Ascending aorta (tissue), 2 donors: ENCODE results near the gene CHRNB1. TPM values are rescaled to one million over a fixed set of nuclear protein-coding genes. Genes with fewer than 3 reads are reported as not detected.

ENCODE experiments used
- DNase-seq, 2 donors: peaks; one replicate each; pipeline ENCODE4 v3.0.0-alpha.2; 2019; ENCODE audit warnings: low spot score in 2 of 2
- H3K27ac ChIP-seq, 2 donors: fragments of 200-600 bp; sonication (generic); one replicate each; pipeline ENCODE4 v1.5.1; 2016 to 2017; ENCODE audit warnings: mild to moderate bottlenecking in 1 of 2
- H3K27me3 ChIP-seq: fragments of 200-600 bp; sonication (generic); one replicate; pipeline ENCODE4 v1.5.1; 2017
- H3K36me3 ChIP-seq, 2 donors: fragments of 200-600 bp; sonication (generic); one replicate each; pipeline ENCODE4 v1.5.1; 2016
- H3K4me1 ChIP-seq, 2 donors: fragments of 200-600 bp; sonication (generic); one replicate each; pipeline ENCODE4 v1.5.1; 2016 to 2017; ENCODE audit warnings: mild to moderate bottlenecking in 1 of 2
- H3K4me3 ChIP-seq, 2 donors: fragments of 200-600 bp; sonication (generic); one replicate each; pipeline ENCODE4 v1.5.1; 2016 to 2017; ENCODE audit warnings: mild to moderate bottlenecking in 1 of 2
- H3K9me3 ChIP-seq, 2 donors: fragments of 200-600 bp; sonication (generic); one replicate each; pipeline ENCODE4 v1.5.1; 2016
- CTCF ChIP-seq, 3 experiments: fragments of 200-600 bp in 2 of 3; fragments of 450-650 bp in 1 of 3; sonication (generic) in 2 of 3; IDR thresholded peaks; one replicate each; pipeline ENCODE4 v1.5.1; 2016 to 2019; ENCODE audit warnings: antibody characterized with exemption in 3 of 3, mild to moderate bottlenecking in 1 of 3, moderate library complexity in 1 of 3
- intact Hi-C: fragments of 100-400 bp; cut with DNase I; formaldehyde crosslinking; loops from one replicate; pipeline ENCODE4 v1.15.1; 2023
- total RNA-seq: library from RNA; depleted of rRNA; stranded (reverse); fragments of >200 nt; gene quantifications from one replicate; pipeline ENCODE4 v1.1.0, GENCODE V29; 2016

CHRNB1 gene
- total RNA-seq, 1 donor from 2014 or later = 5.0 TPM

DNA sequence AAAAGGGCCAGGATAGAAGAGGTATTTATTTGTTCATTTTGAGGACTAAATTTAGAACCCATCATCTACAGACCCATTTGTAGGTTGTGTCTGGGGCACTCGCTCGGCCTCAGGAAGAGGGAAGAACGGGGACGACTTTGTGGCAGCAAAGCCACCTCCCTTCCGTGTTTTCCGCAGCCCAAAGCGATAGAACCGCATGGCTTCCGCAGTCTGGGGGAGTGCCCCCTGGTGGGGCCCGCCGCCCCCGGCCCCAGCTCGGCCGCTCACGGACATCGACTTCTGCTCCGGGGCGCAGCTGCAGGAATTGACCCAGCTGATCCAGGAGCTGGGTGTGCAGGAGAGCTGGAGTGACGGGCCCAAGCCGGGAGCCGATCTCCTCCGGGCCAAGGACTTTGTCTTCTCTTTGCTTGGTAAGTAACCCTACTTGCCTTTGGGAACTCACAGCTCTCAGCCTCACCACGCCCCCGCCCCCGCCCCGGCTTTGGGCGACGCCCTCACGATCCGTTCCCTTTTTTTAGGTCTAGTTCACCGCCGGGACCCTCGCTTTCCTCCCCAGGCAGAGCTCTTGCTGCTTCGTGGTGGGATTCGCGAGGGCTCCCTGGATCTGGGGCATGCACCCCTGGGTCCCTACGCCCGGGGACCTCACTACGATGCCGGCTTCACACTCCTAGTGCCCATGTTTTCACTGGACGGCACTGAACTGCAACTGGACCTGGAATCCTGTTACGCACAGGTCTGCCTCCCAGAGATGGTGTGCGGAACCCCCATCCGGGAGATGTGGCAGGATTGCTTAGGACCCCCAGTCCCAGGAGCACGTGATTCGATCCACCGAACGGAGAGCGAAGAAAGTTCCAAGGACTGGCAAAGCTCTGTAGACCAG lies 8.9 kb upstream of the CHRNB1 start:
- intact Hi-C loops = loop anchor here (1.0 to 2.0 kb wide), 4 partner anchors 19 to 125 kb away; partner anchors contain the start of genes KCTD11, SENP3 and TMEM256
- Histone ChIP-seq H3K9me3 (no peaks in the 10 kb centered on the region), H3K36me3 (no peaks in the 10 kb centered on the region), H3K27me3 (peaks cover 14% of the 10 kb centered on the region), H3K4me1 (peaks cover 18 to 36% of the 10 kb centered on the region in 2 donors), H3K4me3 (peak overlapping the region; percentile 59 to 69), H3K27ac (peak overlapping the region; percentile 45 to 52)
- no peak for TF ChIP-seq CTCF (IDR thresholded peaks at IDR 0.05)
- DNase-seq = peak in 1 of 2 donors; percentile 74

DNA sequence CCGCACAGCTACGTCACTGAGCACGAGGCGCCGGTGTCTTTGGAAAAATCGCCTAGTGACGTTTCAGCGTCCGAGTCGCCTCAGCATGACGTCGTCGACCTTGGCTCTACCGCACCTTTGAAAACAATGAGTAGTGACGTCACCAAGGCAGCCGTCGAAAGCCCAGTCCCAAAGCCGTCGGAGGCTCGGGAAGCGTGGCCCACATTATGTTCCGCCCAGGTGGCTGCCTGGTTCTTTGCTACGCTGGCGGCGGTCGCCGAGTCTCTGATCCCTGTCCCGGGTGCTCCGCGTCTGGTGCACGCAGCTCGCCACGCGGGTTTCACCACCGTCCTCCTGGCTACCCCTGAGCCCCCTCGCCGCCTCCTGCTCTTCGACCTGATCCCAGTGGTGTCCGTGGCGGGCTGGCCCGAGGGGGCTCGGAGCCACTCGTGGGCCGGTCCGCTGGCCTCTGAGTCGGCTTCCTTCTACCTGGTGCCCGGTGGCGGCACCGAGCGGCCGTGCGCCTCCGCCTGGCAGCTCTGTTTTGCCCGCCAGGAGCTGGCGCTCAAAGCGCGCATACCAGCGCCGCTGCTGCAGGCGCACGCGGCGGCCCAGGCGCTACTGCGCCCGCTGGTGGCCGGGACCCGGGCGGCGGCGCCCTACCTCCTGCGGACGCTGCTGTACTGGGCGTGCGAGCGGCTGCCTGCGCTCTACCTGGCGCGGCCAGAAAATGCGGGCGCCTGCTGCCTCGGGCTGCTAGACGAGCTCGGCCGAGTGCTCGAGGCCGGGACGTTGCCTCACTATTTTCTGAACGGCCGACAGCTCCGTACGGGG lies 8.1 kb upstream of the CHRNB1 start:
- H3K9me3 ChIP-seq = no peaks in the 10 kb centered on the region
- DNase-seq = peak in 1 of 2 donors; percentile 86
- peaks cover 14% of the 10 kb centered on the region for H3K27me3 ChIP-seq
- intact Hi-C loops = loop anchor here (1.0 to 2.0 kb wide), 4 partner anchors 18 to 124 kb away; partner anchors contain the start of genes KCTD11, POLR2A and SENP3
- peak overlapping the region; percentile 45 to 62 for H3K27ac ChIP-seq
- peak overlapping the region; percentile 59 to 69 for H3K4me3 ChIP-seq
- no peaks in the 10 kb centered on the region for H3K36me3 ChIP-seq
- peaks cover 18 to 36% of the 10 kb centered on the region in 2 donors for H3K4me1 ChIP-seq
- TF ChIP-seq CTCF (IDR thresholded peaks at IDR 0.05) = peak; percentile 61 to 89 (median 76)

GRCh38 chr17:7437369-7437863 lies 7.4 kb upstream of the CHRNB1 start:
- peaks cover 18 to 36% of the 10 kb centered on the region in 2 donors for H3K4me1 ChIP-seq
- H3K27ac ChIP-seq = peak overlapping the region in 1 of 2 donors; percentile 45
- intact Hi-C loops = loop anchor here (1.0 to 2.0 kb wide), 3 partner anchors 17 to 123 kb away; partner anchors contain the start of genes POLR2A and SENP3
- H3K4me3 ChIP-seq = peak overlapping the region; percentile 45 to 69
- no peaks in the 10 kb centered on the region for H3K36me3 ChIP-seq
- H3K9me3 ChIP-seq = no peaks in the 10 kb centered on the region
- DNase-seq = no peak
- H3K27me3 ChIP-seq = peaks cover 14% of the 10 kb centered on the region
- no peak for TF ChIP-seq CTCF (IDR thresholded peaks at IDR 0.05)

- no peak for TF ChIP-seq CTCF (IDR thresholded peaks at IDR 0.05)
- Histone ChIP-seq H3K4me3 (peak overlapping the region; percentile 45 to 69), H3K27ac (peak overlapping the region in 1 of 2 donors; percentile 25), H3K9me3 (no peaks in the 10 kb centered on the region), H3K4me1 (peaks cover 18 to 36% of the 10 kb centered on the region in 2 donors), H3K27me3 (peaks cover 14% of the 10 kb centered on the region), H3K36me3 (no peaks in the 10 kb centered on the region)
- DNase-seq = no peak
- intact Hi-C loops = loop anchor here (1.0 to 2.0 kb wide), 4 partner anchors 17 to 123 kb away; partner anchors contain the start of genes POLR2A and SENP3
These were observed 6.8 kb upstream of the CHRNB1 start for GRCh38 chr17:7437950-7438614.
